Caki2 (cell line): ENCODE results near the gene IREB2. TPM values are rescaled to one million over a fixed set of nuclear protein-coding genes. Genes with fewer than 3 reads are reported as not detected.
"Not testable (repeated sequence)": the region's sequence is repeated elsewhere in the genome, so short reads cannot be mapped to it uniquely, and the experiment has no call there.

ENCODE experiments used
- DNase-seq: peaks from one replicate; pipeline ENCODE4 v3.0.0-alpha.2; 2015; ENCODE audit warnings: low read depth
- in situ Hi-C: cut with HindIII; loops from 2 replicates; pipeline ENCODE4 v1.10.0; 2016; ENCODE audit warnings: low sequenced_read_pairs, low pct_unique_long_range_greater_than_20kb, mixed read lengths
- total RNA-seq: library from RNA; depleted of rRNA; stranded (reverse); fragments of >200 nt; shearing (Covaris generic); gene quantifications from 2 replicates; pipeline ENCODE4 v1.2.3, GENCODE V29; 2014; ENCODE audit warnings: low replicate concordance

The IREB2 gene
- total RNA-seq, 1 experiment from 2014 or later = 10.9 TPM

DNA sequence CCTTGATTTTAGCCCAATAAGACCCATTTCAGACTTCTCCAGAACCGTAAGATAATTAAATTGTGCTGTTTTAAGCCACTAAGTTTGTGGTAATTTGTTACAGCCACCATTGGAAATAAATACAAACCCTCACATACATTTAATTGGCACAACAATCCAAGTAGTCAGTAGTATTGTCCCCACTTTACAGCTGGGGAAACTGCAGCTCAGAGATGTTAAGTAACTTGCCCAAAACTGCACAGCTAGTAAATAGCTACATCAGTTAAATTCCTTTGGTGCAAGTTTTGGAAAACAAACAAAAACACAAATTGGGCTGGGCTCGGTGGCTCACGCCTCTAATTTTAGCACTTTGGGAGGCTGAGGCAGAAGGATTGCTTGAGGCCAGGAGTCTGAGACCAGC, 13.3 kb upstream of the IREB2 start:
- DNase-seq = no peak
- in situ Hi-C loops = no loop called here

DNA sequence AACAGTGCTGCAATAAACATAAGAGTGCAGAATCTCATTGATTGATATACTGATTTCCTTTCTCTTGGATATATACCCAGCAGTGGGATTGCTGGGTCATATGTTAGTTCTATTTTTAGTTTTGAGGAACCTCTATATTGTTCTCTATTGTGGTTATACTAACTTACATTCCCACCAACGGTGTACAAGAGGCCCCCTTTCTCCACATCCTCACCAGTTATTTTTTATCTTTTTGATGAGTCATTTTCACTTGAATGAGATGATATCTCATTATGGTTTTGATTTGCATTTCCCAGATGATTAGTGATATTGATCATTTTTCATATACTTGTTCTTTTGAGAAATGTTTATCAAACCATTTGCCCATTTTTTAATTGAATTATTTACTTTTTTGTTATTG, 12.4 kb upstream of the IREB2 start:
- in situ Hi-C loops = no loop called here
- DNase-seq = no peak

DNA sequence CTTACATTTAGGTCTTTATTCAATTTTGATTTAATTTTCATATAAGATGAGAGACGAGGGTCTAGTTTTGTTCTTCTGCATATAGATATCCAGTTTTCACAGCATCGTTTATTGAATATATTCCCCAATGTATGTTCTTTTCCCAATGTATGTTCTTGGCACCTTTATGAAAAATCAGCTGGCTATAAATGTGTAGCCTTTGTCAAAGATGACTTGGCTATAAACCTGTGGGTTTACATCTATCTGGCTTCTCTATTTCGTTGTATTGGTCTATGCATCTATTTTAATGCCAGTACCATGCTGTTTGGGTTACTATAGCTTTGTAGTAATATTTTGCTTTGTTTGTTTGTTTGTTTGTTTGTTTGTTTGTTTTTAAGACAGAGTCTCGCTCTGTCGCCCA, 11.7 kb upstream of the IREB2 start:
- no peak for DNase-seq
- in situ Hi-C loops = no loop called here

DNA sequence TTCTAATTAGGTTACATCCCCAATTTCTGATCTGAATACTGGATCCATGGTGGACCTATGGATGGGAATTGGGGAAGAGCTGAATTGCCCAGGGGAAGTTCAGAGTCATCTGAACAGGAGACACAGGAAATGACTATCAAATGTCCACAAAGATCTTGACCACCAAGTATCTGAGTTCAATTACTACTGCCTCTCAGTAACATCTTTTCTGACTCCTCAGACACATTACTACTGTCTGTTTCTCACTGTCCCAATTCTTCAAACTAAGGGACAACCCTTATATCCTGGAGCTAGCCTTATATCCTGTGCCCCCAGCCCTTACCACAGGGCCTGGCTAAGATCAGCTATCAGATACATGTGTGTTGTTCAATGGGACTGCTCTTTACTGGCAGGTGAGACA, 10.1 kb upstream of the IREB2 start:
- DNase-seq = no peak
- in situ Hi-C loops = no loop called here

DNA sequence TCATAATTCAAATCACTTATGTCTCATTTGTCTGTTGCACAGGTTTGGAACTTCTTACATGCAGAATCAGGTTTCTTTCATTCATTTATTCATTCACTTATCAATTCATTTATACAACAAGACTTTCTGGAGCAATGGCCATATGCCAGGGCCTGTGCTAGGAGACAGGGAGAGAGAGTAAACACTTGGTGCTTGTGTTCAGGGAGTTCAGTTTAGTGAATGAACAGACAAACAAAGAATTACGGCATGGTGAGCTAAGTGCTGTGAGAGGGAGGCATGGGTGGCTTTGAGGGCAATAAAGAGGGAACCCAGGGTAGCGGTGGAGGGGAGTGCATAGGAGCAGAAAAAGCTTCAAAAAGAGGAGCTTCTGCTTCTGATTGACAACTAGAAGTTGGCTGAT, 8.5 kb upstream of the IREB2 start:
- in situ Hi-C loops = no loop called here
- no peak for DNase-seq

DNA sequence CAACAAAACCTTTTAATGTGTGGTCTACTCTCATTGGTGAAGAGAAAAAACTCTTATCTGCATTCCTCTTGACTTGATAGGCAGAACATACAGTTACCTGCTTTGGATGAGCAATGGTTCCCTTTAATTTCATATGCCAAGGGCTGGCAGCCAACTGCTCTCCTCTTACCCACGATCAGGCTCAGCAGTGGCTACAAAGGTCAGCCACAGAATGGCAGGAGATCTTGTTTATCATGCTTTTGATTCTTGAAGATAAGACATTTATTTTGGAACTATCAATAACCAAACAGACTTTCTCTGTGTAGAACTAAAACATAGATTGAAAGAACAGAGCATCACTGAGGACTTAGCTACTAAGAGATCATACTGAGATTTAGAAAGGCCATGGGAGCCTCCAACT, 6.1 kb upstream of the IREB2 start:
- in situ Hi-C loops = no loop called here
- no peak for DNase-seq

DNA sequence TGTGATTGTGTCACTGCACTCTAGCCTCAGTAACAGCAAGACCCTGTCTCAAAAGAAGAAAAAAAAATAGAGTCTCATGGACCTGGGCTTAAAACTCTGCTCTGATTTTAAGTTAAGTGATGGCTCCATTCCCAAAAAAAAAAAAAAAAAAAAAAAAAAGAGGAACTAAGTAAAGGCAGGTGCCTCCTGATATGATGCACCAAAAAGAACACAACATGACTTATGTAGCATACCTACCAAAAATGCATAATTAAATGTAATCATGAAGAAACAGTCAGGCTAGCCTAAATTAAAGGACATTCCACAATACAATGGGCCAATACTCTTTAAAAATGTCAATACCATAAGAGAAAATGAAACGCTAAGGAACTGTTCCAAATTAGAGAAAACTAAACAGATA, 5.4 kb upstream of the IREB2 start:
- in situ Hi-C loops = no loop called here

DNA sequence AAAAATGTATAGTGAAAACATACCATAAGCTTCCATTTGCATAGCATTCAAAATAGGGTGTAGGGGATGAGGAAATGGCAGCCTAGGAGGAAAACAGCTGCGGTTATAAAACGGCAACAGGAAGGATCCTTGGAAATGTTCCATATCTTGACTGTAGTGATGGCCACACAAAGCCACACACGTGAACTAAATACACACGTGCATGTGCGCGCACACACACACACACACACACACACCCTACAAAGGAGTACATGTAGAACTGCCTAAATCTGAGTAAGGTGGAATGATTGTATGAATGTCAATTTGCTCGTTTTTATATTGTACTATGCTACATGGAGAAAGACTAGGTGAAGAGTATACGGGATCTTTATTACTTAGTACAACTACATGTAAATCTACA, 3.9 kb upstream of the IREB2 start:
- in situ Hi-C loops = no loop called here
- no peak for DNase-seq

More for the DNA sequence above, 5.4 kb upstream of the IREB2 start:
- DNase-seq = no peak

DNA sequence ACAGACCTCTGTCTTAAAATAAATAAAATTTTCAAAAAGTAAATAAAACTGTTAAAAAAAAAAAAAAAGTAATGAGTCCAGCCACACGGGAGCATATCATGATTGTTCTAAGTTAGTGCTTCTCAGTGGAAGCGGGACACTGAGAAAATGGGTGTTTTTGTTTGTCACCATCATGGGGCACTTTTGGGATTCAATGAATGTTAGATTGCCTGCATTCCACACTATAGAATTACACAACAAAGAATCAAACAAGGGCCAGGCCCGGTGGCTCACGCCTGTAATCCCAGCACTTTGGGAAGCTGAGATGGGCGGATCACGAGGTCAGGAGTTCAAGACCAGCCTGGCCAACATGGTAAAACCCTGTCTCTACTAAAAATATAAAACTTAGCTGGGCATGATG, 3.3 kb upstream of the IREB2 start:
- in situ Hi-C loops, DNase-seq: not testable (repeated sequence)

DNA sequence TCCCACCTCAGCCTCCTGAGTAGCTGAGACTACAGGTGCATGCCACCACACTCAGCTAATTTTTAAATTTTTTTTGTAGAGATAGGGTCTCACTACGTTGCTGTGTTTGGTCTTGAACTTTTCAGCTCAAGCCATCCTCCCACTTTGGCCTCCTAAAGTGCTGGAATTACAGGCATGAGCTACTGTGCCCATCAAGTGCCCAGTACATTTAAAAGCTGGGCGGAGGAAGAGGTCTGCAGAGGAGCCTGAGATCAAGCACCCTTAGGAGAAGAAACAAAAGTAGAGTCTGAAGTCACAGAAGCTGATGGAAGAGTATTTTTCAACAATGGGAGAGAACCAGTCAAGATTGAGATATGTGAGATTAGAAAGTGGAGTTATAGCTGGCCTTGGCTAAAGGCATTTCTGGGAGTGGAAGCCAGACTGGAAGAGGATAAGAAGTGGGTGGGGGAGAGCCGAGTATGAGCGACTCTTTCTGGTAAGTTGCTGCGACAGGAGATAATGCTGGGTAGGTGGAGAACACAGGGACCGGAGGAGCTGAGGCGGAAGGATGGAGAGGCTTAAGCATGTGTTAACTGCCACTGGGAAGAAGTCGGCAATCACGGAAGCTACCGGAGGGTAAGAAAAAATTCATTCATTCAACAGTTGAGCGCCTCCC, 782 bp upstream of the IREB2 start:
- in situ Hi-C loops = no loop called here
- DNase-seq = no peak

DNA sequence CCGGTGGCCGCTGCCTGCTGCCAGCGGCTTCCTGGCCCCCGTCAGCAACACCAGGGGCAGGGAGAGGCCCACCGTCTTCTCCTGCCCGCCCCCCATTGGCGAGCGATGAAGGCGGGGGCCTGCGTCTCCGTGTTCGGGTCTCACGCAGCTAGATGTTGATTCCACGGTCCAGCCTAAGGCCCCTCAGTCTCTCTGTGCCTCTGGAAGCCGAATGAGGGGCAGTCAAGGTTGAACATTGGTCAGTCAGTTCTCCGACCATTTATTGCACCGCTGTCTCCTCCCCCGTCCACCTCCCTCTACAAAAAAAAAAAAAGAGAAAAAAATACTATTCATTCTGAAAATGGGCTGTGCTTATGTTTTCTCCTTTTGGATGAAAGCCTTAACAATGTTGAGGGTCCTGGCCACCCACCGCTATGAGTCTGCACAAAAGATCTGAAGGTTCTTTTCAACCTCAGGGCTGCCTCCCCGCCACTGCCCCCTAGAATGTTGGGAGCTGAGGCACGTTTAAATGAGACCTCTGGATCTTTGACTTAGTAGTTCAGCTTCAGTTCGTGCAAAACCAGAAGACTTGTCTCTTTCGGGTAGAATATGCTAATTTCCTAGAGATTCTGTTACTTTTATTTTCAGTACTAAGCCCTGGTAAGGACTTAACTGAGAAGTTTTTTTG, 736 bp downstream of the IREB2 start:
- DNase-seq = no peak
- in situ Hi-C loops = no loop called here

DNA sequence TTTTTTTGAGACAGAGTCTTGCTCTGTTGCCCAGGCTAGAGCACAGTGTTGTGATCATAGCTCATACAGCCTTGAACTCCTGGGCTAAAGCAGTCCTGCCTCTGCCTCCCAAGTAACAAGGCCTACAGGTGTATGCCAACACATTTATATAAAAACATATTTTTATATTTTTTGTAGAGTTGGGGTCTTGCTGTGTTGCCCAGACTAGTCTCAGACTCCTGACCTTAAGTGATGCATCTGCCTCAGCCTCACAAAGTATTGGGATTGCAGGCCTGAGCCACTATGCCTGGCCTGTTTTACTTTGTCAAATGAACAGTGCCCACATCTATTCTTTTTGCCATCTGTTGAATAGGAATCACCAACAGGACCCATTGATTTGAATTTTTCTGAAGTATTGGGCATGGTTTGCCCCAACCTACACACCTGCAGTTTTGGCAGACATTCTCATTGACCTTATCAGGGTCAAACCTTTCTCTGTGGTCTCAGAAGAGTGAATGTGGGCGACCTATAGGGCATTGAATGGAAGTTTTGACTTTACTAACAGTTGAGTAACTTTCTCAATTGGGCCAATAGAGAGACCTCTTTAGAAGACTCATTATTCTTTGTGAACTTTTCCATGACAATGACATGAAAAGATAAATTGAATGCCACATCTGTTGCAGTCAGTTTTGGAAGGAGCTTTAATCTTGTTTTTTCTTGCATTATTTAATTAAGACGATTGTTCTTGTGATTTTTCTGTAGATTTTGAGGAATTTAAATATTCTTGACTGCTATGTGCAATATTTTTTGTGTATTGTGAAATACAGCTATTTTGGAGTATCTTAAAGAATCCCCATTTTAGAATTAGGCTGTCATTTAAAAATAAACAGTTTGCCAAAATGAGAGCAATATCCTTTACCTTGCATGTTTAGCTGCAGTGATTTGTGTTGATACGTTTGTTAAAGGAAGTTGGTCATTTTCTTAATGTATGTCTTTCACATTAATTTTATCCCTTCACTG, 2.7 kb downstream of the IREB2 start:
- no peak for DNase-seq
- in situ Hi-C loops = no loop called here

DNA sequence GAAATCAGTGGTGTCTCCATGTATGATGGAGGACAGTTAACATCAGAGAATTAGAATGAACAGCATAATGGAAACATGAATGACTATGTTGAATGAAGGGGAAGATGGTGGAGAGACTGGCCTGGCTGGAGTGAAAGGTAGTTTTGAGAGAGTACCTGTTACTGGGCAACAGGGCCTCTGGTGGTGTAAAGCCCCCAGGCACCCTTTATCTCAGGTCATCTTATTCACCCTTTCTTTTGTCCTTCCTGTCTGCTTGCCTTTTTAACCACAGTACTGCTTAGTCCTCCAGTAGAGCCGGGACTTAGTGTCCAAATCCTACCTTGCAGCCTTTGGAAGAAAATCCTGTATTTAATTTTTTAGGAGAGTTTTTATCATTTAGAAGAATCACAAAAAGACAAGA, 6.2 kb downstream of the IREB2 start:
- in situ Hi-C loops = no loop called here
- no peak for DNase-seq

DNA sequence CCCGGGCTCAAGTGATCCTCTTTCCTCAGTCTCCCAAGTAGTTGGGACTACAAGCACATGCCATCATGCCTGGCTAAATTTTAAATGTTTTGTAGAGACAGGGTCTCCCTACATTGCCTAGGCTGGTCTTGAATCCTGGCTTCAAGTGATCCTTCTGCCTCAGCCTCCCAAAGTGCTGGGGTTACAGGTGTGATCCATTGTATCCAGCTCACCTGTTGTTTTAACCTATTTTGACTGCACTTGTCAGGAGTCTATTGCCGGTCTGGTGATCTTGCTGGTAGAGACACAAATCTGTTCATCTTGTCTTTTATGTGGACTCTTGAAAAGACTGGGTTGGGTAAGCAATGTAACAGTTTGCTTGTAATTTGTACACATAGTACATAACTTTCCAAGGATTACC, 7.9 kb downstream of the IREB2 start:
- no peak for DNase-seq
- in situ Hi-C loops = no loop called here

DNA sequence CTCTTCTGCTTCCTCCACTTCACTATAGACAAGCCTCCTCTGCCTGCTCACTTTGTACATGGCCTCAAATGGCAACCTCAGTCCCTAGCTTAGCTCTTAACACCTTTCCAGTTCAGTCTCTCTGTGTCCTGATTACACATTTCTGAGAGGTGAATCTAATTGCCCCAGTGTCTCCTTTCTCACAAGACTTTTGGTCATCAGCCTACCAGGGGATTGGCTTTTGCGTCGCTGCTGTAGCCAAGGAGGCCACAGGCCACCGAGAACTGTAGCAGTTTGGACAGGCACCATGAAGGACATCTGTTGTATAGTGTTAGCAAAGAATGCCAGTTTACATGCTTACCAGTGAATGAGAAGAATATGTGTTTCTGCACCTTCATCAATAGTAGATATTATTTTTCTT, 8.5 kb downstream of the IREB2 start:
- in situ Hi-C loops = no loop called here
- no peak for DNase-seq

DNA sequence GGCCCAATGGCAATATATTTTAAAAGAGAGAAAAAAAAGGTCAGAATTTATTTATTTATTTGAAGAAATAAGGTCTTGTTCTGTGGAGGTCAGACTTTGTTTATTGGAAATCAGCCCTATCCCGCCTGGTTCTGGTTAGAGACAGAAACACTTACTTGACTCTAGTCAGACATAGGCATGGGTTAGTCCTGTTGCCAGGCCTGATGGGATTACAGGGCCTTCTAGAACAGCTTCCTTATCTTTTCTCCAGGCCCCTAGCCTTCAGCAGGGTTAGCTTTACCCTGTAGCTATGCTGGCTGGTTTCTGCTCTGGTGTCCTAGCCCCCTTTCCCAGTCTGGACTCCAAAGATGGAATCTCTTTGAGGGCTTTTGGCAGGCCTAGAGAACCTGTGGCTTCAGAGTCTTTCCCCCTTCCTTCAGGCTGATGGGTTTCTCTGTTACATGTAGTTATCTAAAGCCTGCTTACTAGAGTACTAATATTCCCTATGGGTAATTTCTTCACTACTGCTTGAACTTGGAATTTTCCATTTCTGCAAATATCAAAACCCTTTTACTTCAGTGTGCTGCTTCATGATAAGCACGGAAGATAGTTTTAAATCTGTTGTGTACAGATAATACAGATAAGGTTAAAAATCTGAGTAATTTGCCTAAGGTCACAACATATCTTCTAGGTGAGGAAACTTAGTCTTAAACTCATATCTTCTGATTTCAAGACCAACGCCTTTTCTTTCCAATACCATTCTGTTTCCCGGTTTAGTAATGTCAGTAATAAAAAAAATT, 10.6 kb downstream of the IREB2 start:
- no peak for DNase-seq
- in situ Hi-C loops = no loop called here

DNA sequence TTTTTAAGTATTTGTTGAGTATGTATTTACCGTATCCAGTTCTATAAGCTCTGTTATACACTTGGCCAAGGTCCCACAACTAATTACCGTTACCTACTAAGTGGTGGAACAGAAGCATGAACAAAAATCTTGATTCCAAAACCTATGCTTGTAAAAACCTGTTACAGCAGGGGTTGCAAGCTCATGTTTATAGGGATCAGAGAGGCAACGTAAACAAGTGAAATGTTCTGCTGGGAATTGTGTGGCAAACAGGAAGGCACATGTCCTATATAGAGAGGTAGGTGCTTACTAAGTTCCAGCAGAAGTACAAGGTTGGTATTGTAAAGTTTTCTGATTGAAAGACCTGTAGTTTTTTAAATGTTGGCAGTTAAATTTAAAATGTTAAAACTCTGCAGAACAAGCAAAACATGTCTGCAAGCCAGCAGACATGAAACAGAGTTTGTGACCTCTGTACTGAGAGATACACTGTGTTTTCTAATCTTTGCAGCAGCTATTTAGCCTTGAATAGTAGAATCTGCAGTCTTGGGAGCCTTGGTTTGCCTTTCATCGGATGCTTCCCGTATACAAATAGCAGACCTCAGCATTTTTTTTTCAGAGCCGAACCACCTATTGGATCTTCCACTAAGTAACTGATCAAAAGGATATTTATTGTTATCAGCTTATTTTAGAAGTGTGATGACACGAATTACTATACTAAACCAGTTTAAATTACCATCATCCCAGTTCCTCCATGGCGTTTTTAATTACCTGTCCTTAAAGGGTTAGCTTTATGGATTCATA, 11.4 kb downstream of the IREB2 start:
- in situ Hi-C loops = no loop called here
- no peak for DNase-seq
